ENCODE results near the gene CD63.

GRCh38 chr12:55684761-55685370 lies 43.9 kb downstream of the CD63 start:
- no peak for TF ChIP-seq POLR2A (IDR thresholded peaks at IDR 0.05)
- no peak for TF ChIP-seq CTCF (IDR thresholded peaks at IDR 0.05)

Measured in thyroid gland (tissue), 4 donors.